T-helper 17 cell (primary cell): Measurements from ENCODE around the gene SORBS1. TPM values are rescaled to one million over a fixed set of nuclear protein-coding genes. Genes with fewer than 3 reads are reported as not detected.
"Not testable (repeated sequence)": the region's sequence is repeated elsewhere in the genome, so short reads cannot be mapped to it uniquely, and the experiment has no call there.

Experiments
- ATAC-seq: fragments of 150-1000 bp; cut with Tn5 transposase; 2 replicates; pipeline ENCODE4 v1.10.0; 2021; ENCODE audit warnings: mild to moderate bottlenecking, moderate library complexity
- DNase-seq, 3 donors: peaks; one replicate each; pipeline versions ENCODE4 v3.0.0 to v3.0.0-alpha.2; 2020 to 2021
- H3K9me3 ChIP-seq: one replicate; pipeline ENCODE4 v1.7.0; 2013; ENCODE audit warnings: low read length, mild to moderate bottlenecking; ENCODE audit not compliant: control insufficient read depth, poor library complexity, severe bottlenecking
- H3K27ac Mint-ChIP-seq: one replicate; pipeline ENCODE4 v1.8.0; 2022; ENCODE audit warnings: mild to moderate bottlenecking, moderate library complexity, mixed read lengths
- H3K27me3 Mint-ChIP-seq: one replicate; pipeline ENCODE4 v1.8.0; 2022; ENCODE audit warnings: mixed read lengths
- H3K36me3 Mint-ChIP-seq: one replicate; pipeline ENCODE4 v1.8.0; 2022; ENCODE audit warnings: low read depth, mixed read lengths
- H3K4me1 Mint-ChIP-seq: one replicate; pipeline ENCODE4 v1.8.0; 2022; ENCODE audit warnings: mild to moderate bottlenecking, mixed read lengths
- H3K4me3 Mint-ChIP-seq: one replicate; pipeline ENCODE4 v1.8.0; 2022; ENCODE audit warnings: mild to moderate bottlenecking, moderate library complexity, mixed read lengths
- total RNA-seq, 4 donors: library from RNA in 2 of 4; stranded (reverse) in 2 of 4; gene quantifications; one replicate each; pipeline ENCODE4 v1.2.3 and lab custom pipeline; 2022 to 2026

The SORBS1 gene
- total RNA-seq, 2 donors from 2014 or later = 2.5 to 5.0 TPM

- no peaks in the 10 kb centered on the region for H3K9me3 ChIP-seq
- Mint-ChIP-seq H3K4me3 (no peak overlapping the region), H3K4me1 (no peaks in the 10 kb centered on the region), H3K27ac (no peak overlapping the region), H3K36me3 (no peaks in the 10 kb centered on the region), H3K27me3 (no peaks in the 10 kb centered on the region)
- ATAC-seq = no peak
- no peak for DNase-seq
Observed at GRCh38 chr10:95355301-95355700, 205.9 kb downstream of the SORBS1 start.

- Mint-ChIP-seq H3K4me3 (no peak overlapping the region), H3K27ac (no peak overlapping the region), H3K36me3 (no peaks in the 10 kb centered on the region), H3K4me1 (no peaks in the 10 kb centered on the region), H3K27me3 (no peaks in the 10 kb centered on the region)
- no peak for DNase-seq
- no peak for ATAC-seq
- no peaks in the 10 kb centered on the region for H3K9me3 ChIP-seq
Observed at GRCh38 chr10:95354110-95354509, 207.1 kb downstream of the SORBS1 start.

GRCh38 chr10:95353123-95353522, 208.0 kb downstream of the SORBS1 start:
- Mint-ChIP-seq H3K4me3 (no peak overlapping the region), H3K27ac (no peak overlapping the region), H3K27me3 (no peaks in the 10 kb centered on the region), H3K36me3 (no peaks in the 10 kb centered on the region), H3K4me1 (no peaks in the 10 kb centered on the region)
- no peaks in the 10 kb centered on the region for H3K9me3 ChIP-seq
- no peak for DNase-seq
- no peak for ATAC-seq

DNA sequence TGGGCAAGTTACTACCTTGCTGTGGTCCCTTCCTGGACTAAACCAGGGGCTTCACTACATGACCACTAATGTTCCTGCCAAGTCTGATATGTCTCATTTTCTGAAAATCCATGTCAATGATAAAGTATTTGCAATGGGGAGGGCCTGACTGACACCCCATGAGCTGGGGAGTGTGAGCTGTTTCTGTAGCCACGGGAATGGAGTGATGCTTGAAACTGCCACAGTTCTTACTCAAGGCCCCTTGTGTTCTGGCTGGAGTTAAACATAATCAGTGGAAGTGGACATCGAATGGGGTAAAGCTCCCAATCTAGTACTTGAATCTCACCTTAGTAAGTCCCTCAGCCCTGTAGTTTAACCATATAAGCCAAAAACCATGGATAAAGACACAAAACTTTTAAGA, 208.5 kb downstream of the SORBS1 start:
- no peak overlapping the region for H3K27ac Mint-ChIP-seq
- H3K36me3 Mint-ChIP-seq = no peaks in the 10 kb centered on the region
- H3K4me3 Mint-ChIP-seq = no peak overlapping the region
- H3K9me3 ChIP-seq = no peaks in the 10 kb centered on the region
- H3K4me1 Mint-ChIP-seq = no peaks in the 10 kb centered on the region
- ATAC-seq (no peak), DNase-seq (no peak)
- H3K27me3 Mint-ChIP-seq = no peaks in the 10 kb centered on the region

GRCh38 chr10:95350830-95351228, 210.3 kb downstream of the SORBS1 start:
- H3K9me3 ChIP-seq = no peaks in the 10 kb centered on the region
- no peak overlapping the region for H3K4me3 Mint-ChIP-seq
- ATAC-seq = no peak
- H3K27me3 Mint-ChIP-seq = no peaks in the 10 kb centered on the region
- H3K4me1 Mint-ChIP-seq = no peaks in the 10 kb centered on the region
- DNase-seq = no peak
- no peak overlapping the region for H3K27ac Mint-ChIP-seq
- peaks cover 3% of the 10 kb centered on the region for H3K36me3 Mint-ChIP-seq

GRCh38 chr10:95350219-95350829, 210.8 kb downstream of the SORBS1 start:
- Mint-ChIP-seq H3K27me3 (no peaks in the 10 kb centered on the region), H3K36me3 (peaks cover 3% of the 10 kb centered on the region), H3K27ac (no peak overlapping the region), H3K4me1 (no peaks in the 10 kb centered on the region), H3K4me3 (no peak overlapping the region)
- DNase-seq (no peak), ATAC-seq (no peak)
- no peaks in the 10 kb centered on the region for H3K9me3 ChIP-seq

- H3K27me3 Mint-ChIP-seq, H3K4me3 Mint-ChIP-seq, H3K27ac Mint-ChIP-seq, ATAC-seq, H3K4me1 Mint-ChIP-seq, DNase-seq, H3K9me3 ChIP-seq, H3K36me3 Mint-ChIP-seq: not testable (repeated sequence)
Observed at GRCh38 chr10:95347402-95347766, 213.8 kb downstream of the SORBS1 start.

GRCh38 chr10:95346715-95347401, 214.3 kb downstream of the SORBS1 start:
- Mint-ChIP-seq H3K36me3 (peaks cover 3% of the 10 kb centered on the region), H3K27me3 (no peaks in the 10 kb centered on the region), H3K4me3 (no peak overlapping the region), H3K27ac (no peak overlapping the region), H3K4me1 (no peaks in the 10 kb centered on the region)
- ATAC-seq (no peak), DNase-seq (no peak)
- H3K9me3 ChIP-seq = no peaks in the 10 kb centered on the region

GRCh38 chr10:95343573-95343972, 217.6 kb downstream of the SORBS1 start:
- no peak for DNase-seq
- no peaks in the 10 kb centered on the region for H3K9me3 ChIP-seq
- peaks cover 3% of the 10 kb centered on the region for H3K36me3 Mint-ChIP-seq
- no peaks in the 10 kb centered on the region for H3K27me3 Mint-ChIP-seq
- no peak for ATAC-seq
- H3K4me3 Mint-ChIP-seq = no peak overlapping the region
- H3K27ac Mint-ChIP-seq = no peak overlapping the region
- no peaks in the 10 kb centered on the region for H3K4me1 Mint-ChIP-seq

DNA sequence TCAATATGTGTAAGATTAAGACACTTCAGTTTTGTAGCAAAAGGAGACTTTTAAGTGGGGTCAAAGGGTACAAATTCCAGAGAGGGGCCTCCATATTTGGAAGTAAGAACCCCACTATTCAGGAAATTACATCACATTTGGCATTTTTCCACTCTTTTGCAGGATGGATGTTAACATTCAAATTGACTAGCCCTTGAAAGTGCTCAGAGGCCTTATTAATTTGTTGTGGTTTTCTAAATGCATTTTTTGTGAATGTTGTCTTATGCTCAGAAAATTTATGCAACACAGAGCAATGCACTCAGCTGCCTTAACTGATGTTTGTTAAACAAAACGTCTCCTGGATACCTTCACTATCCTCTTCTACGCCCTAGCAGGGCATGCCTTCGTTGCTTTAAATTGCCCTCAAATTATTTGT, 219.4 kb downstream of the SORBS1 start:
- no peaks in the 10 kb centered on the region for H3K9me3 ChIP-seq
- ATAC-seq (no peak), DNase-seq (no peak)
- Mint-ChIP-seq H3K27me3 (no peaks in the 10 kb centered on the region), H3K4me1 (no peaks in the 10 kb centered on the region), H3K36me3 (no peaks in the 10 kb centered on the region), H3K27ac (no peak overlapping the region), H3K4me3 (no peak overlapping the region)

DNA sequence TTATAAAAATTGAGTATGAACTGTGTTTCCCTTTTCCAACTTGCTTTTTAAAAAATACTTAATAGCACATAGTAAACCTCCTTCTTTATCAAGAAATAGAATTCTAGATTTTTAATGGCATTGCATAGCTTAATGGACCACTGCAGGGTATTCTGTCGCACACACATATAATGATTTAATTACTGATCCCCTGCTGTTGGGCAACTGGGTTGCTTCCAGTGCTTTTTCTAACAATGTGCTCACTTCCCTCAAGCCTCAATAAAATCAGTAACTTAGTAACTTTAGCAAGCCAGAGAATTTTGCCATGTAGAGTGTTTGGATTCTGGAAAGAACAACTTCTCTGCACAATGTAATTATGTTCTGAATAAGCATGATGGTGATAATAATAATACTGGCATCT, 221.3 kb downstream of the SORBS1 start:
- no peak for ATAC-seq
- Mint-ChIP-seq H3K36me3 (no peaks in the 10 kb centered on the region), H3K27me3 (peaks cover 3% of the 10 kb centered on the region), H3K27ac (no peak overlapping the region), H3K4me3 (no peak overlapping the region), H3K4me1 (peaks cover under 1% of the 10 kb centered on the region)
- H3K9me3 ChIP-seq = no peaks in the 10 kb centered on the region
- no peak for DNase-seq

DNA sequence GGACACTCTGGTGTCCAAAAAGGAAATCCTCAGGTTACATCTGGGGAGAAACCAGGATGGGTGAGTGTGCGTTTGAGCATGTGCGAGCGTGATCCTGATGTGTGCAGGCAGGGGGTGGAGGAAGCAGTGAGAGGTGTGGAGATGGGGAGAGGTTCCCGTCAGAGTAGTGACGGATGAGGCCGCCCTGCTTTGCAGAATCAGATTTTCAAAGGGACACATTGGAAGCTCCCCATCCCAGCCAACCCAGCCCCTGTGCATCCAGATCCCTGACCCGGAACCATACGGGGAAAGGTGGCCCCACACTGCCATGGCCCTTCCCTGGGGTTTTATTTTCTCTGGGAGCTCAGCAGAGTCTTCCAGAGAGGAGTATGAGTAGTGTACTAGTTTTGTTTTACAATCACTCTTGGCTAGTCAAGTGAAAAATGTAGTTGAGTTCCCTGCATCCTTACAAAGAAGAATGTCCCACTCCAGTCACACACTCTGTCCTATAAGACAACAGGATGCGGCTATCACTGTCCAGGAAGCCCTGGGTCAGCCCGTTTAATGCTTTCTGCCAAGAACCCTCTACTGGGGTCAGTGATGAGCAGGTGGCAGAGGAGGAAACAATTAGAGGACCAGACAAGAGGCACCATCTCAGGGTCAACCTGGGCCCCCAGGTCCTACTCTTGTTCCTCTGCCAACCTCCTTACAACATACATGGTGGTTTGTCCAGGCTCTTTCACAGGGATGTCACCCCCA, 223.6 kb downstream of the SORBS1 start:
- no peak overlapping the region for H3K4me3 Mint-ChIP-seq
- H3K4me1 Mint-ChIP-seq = peaks cover 3% of the 10 kb centered on the region
- peaks cover 6% of the 10 kb centered on the region for H3K27me3 Mint-ChIP-seq
- H3K27ac Mint-ChIP-seq = no peak overlapping the region
- no peaks in the 10 kb centered on the region for H3K9me3 ChIP-seq
- DNase-seq (no peak), ATAC-seq (no peak)
- H3K36me3 Mint-ChIP-seq = no peaks in the 10 kb centered on the region

GRCh38 chr10:95336702-95337101, 224.5 kb downstream of the SORBS1 start:
- Mint-ChIP-seq H3K27ac (no peak overlapping the region), H3K4me3 (no peak overlapping the region), H3K4me1 (peaks cover 3% of the 10 kb centered on the region), H3K27me3 (peaks cover 12% of the 10 kb centered on the region), H3K36me3 (no peaks in the 10 kb centered on the region)
- no peaks in the 10 kb centered on the region for H3K9me3 ChIP-seq
- ATAC-seq = no peak
- DNase-seq = no peak
